NCI-H2029 treated with DMSO at 0.1 percent for 48 hours (cell line): ENCODE results near the gene VMA21.
A peak's percentile ranks its signal among the peaks of the same experiment; 100 is the strongest.

Source experiments
- DNase-seq: peaks from one replicate; lab custom pipeline; 2025; lab: John Stamatoyannopoulos, UW

VMA21 gene, protein sequence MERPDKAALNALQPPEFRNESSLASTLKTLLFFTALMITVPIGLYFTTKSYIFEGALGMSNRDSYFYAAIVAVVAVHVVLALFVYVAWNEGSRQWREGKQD

GRCh38 chrX:151396825-151397740 lies at the start of gene VMA21:
TSS of gene VMA21 (plus strand) at chrX:151397206. CDS start at chrX:151397309, 103 bp downstream.
- DNase-seq: peak; percentile 27

GRCh38 chrX:151359341-151359740 lies 37.7 kb upstream of the VMA21 start:
- DNase-seq: no peak

DNA sequence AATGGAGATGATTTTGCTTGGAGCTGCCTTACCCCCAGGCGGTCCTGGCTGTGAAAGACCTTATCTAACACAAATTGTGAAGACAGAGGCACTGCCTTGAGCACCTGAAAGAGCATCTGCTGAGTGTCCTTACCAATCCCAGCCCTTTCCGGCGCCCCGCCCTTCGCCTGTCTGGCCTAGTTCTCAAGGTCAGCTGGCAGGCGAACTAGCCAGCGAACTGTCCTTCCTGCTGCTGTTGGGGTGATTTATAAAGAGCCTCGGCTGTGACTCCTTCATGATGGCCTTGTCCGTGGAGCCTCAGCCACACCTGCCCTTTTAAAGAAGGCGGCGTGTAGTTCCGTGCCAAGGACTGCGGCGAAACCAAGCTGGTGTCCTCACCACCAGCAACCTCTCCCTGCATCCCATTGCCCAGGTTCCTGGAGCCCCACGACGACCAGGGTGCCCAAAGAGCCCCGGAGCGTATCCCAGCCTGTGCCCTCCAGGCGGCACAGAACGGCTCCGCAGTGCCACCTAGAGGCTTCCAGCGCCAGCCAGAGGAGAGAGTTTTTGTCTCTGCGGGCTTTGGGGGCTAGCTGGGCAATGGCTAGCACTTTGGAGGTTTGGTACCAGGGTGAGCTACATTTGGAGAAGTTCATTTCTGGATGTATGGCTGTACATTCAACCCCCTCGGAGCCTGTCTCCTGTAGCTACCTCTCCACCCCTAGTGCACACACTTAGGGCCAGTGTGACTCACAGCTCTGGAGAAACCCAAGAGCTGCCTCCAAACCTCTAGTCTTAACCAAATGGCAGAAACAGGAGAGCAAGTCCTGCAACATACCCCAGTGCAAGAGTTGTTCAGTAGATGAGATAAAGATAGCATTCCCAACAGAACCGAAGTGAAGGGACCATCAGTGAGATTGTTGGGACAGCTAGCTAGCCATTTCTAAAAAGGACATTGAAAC lies 36.8 kb upstream of the VMA21 start:
- DNase-seq: no peak

DNA sequence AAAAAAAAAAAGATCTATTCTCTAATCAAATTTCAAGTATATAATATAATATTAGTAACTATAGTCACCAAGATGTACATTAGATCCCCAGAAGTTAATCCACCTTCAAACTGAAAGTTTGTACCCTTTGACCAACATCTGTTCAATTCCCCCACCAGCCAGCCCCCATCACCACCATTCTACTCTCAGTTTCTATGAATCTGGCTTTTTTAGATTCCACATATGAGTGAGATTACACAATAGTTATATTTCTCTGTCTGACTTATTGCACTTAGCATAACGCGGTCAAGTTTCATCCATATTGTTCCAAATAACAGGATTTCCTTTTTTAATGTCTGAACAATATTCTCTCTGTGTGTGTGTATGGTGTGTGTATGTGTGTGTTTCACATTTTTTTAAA lies 33.7 kb upstream of the VMA21 start:
- no peak for DNase-seq

GRCh38 chrX:151365579-151365978 lies 31.4 kb upstream of the VMA21 start:
- no peak for DNase-seq

GRCh38 chrX:151370906-151371305 lies 26.1 kb upstream of the VMA21 start:
- DNase-seq: no peak

DNA sequence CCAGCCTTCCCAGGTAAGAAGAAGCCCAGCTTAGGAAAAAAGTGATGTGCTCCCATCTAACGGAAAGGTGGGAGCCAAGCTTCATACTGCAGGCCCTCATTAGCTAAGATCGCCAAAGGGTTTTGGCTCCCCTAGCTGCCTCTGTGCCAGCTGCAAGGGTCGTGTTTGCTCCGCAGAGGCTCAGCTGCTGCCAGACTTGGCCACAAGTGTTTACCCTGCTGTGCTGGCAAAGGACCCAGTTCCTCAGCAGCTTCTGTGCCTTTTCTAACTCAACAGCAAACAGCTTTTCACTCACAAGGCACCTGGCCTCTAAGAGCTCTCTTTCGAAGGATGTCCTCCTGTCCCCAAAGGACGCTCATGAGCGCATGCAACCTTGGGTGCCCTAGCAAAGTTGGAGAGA lies 12.2 kb upstream of the VMA21 start:
- DNase-seq: peak; percentile 67

- DNase-seq: no peak
These were observed 10.1 kb upstream of the VMA21 start for GRCh38 chrX:151386838-151387459.

- DNase-seq: no peak
These were observed 5.3 kb upstream of the VMA21 start for GRCh38 chrX:151391722-151392121.

DNA sequence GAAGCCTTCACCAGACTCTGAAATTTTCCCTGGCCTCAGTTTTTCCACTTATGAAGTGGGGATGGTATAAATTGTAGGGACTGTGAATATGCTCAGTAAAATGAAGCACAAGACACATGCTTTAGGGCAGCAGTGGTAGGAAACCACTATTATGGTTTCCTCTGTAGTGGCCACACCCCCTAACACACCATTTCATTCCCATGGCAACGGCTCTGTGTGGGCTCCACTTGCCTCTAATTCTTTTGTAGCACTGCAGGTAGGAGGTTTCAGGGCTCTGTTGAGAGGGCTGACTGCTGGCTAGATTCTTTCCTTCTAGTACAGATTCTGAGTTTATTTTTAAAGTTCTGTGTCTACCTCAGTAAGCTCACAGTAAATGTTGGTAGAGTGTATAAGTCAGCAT lies 3.5 kb upstream of the VMA21 start:
- DNase-seq: no peak

GRCh38 chrX:151396042-151396824 lies 773 bp upstream of the VMA21 start:
- DNase-seq: no peak

DNA sequence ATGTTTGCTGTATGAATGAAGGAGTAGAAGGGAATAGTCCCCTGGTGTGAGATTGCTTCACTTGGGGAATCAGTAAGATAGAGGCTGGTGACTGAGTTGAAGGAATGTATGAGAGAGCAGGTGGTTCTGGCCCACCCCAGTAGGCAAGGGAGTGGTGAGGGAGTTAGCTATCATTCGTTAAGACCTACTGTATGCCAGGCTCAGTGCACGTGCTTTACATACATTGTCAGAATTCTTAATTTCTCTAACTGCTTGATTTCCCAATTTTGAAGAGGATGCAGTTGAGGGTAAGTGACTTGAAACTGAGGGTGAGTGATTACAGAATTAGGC lies 700 bp downstream of the VMA21 start:
- DNase-seq: no peak

DNA sequence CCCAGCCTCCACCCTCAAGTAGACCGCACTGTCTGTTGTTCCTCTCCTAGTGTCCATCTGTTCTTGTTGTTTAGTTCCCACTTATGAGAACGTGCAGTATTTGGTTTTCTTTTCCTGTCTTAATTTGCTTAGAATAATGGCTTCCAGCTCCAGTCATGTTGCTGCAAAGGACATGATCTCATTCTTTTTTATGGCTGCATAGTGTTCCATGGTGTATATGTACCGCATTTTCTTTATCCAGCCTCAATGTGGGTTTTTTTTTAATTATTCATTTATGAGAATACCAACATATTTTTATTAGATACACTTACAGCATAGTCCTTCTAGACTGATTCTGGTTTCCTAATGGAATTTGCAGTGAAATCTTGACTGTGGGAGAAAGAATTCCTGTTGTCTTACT lies 1.3 kb downstream of the VMA21 start:
- no peak for DNase-seq

DNA sequence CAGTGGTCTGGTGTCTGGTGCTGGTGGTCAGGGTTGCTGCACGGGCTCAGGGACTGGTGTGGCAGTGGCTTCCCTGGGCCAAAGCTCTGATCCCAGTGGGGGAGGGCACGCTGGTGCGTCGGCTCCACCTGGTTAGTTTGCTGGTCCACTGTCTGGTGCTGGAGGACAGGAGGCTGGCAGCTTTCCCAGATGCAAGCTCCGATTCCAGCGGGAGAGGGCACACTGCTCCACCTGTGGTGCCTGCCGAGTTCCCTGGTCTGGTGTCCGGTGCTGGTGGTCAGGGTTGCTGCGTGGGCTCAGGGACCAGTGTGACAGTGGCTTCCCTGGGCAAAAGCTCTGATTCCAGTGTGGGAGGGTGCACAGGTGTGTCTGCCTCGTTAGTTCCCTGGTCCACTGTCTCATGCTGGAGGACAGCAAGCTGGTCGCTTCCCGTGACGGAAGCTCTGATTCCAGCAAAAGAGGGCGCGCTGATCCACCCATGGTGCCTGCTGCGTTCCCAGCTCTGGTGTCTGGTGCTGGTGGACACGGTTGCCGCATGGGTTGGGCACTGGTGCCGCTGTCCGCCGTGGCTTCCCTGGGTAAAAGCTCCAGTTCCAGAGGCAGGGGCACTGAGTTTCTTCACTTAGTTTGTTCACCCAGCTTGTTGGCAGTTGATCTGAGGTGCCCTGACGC lies 5.8 kb downstream of the VMA21 start:
- peak; percentile 23 for DNase-seq

DNA sequence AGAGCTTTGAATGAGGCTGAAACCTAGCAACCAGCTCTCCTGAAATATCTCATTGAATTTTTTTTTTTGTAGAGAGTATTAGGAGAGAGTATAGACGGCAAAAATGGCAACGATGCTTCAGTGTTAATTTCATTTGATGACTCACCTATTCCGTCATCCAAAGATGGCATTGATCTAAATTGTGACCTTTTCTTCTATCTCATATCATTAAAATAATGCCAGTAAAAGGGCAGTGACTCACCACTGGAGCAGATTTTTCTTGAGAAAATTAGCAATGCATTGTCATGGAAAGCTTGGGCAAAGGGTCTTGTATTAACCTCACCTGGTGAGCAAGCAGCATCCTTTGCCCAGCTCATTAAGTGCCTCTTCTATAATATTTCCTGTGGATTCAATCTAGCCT lies 19.6 kb downstream of the VMA21 start:
- no peak for DNase-seq

DNA sequence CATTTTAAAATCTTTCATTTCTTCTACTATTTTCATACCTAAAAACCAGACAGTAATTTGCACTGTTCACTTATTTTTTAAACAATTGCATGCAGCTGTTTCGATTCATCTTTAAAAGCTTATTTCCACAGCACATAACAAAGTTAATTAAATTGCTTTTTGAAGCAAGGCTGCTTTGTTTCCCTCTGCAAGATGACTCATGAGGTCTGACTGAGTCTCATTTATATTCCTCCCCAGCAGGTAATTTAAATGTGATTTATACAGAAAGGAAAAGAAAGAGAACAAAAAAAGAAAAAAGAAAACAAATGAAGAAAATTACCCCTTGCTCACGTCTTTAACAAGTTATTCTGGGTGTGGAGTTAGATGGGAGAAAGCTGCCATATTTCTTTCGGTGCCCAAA lies 22.8 kb downstream of the VMA21 start:
- DNase-seq: no peak

DNA sequence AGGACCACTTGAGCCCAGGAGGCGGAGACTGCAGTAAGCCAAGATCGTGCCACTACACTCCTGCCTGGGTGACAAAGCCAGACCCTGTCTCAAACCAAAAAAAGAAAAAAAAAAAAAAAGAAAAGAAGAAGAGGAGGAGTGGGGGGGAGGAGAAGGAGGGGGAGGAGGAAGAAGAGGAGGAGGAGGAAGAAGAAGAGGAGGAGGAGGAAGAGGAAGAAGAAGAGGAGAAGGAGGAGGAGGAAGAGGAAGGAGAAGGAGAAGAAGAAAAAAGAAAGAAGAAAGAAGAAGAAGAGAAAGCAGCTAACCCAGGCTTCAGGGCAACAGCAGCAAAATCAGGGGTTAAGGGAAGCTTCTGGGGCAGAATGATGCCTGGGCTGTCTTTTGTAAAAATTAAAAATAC lies 27.5 kb downstream of the VMA21 start:
- DNase-seq: no peak

DNA sequence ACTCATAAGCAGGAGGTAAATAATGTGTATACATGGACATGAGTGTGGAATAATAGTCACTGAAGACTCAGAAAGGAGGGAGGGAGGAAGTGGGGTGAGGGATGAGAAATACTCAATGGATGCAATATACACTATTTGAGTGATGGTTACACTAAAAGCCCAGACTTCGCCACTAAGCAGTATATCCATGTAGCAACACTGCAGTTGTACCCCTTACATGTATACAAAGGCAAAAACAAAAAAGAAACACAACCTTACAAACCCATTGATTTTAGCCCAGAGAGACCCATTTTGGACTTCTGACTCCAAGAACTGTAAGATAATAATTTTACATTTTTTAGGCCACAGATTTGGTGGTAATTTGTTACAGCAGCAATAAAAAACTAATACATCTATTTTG lies 51.5 kb downstream of the VMA21 start:
- no peak for DNase-seq

- DNase-seq: no peak
These were observed 61.8 kb downstream of the VMA21 start for GRCh38 chrX:151458824-151459223.
